ENCODE measurements around the gene ARHGAP24. TPM values are rescaled to one million over a fixed set of nuclear protein-coding genes. Genes with fewer than 3 reads are reported as not detected.
A peak's percentile ranks its signal among the peaks of the same experiment; 100 is the strongest.

The ARHGAP24 gene
- total RNA-seq, 1 experiment from 2014 or later = 1.5 TPM

DNA sequence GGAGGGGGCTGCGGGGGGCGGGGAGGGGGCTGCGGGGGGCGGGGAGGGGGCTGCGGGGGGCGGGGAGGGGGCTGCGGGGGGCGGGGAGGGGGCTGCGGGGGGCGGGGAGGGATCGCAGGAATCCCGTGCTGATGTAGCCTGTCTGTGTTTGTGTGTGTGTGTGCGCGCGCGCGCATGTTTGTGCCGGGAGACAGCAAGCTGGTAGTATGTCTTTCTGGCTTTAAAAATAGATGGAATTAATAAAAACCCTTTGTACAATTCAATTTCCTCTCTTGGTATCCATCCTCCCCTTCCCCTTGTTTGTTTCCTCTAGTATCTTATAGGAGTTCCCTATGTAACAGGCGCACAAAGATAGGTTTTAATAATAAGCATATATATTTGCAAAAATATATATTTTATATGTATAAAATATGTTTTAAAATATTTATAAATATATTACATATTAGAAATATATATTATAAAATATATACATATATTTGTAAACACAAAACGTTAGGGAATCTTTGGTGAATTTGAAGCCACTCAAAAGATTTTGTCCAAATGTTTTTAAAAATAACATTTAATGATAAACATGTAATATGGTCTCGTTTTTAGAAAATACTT, 782 bp downstream of the ARHGAP24 start:
- no peaks in the 10 kb centered on the region for H3K9me3 ChIP-seq
- peak overlapping the region; percentile 67 for H3K4me3 ChIP-seq
- peak; percentile 16 for DNase-seq
- no peaks in the 10 kb centered on the region for H3K27me3 ChIP-seq
- H3K36me3 ChIP-seq = no peaks in the 10 kb centered on the region

DNA sequence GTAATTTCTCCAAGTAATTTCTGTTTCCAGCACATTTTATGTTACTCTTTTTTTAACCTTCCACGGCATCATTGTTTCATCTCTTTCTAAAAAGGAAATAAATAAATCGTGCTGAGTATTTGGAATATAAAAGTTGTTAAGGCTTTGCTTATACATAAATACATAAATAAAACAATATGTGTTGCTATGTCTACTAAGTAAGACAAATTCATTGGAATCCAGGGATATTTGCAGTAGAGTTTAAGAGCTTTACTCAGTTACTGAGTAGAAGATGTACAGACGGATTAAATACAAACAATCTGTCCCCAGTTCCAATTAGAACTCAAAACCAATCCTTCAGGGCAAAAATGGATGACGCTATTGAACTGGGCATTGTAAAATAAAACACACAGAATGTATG, 1.4 kb downstream of the ARHGAP24 start:
- no peak for DNase-seq
- Histone ChIP-seq H3K4me3 (peak overlapping the region; percentile 67), H3K9me3 (no peaks in the 10 kb centered on the region), H3K27me3 (no peaks in the 10 kb centered on the region), H3K36me3 (no peaks in the 10 kb centered on the region)

DNA sequence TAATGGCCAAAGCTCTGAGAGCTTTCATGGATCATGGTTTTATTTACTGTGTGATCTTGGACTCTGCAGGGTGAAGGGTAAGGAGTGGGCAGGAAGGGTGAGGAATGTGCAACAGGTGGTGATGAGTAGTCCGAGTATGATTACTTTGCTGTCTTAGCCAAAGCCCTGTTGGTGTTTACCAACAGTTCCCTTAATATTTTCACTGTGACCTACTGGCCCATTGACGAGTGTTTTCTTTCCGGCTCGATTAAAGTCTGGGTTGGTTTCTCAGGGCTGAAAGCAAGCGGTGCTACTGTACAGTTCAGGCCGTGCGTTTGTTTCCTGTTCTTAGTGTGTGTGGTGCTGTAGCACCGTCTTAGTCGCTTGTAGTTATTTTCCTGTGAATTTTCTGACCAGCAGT, 2.6 kb downstream of the ARHGAP24 start:
- Histone ChIP-seq H3K27me3 (no peaks in the 10 kb centered on the region), H3K36me3 (no peaks in the 10 kb centered on the region), H3K9me3 (no peaks in the 10 kb centered on the region), H3K4me3 (no peak overlapping the region)
- peak; percentile 5 for DNase-seq

DNA sequence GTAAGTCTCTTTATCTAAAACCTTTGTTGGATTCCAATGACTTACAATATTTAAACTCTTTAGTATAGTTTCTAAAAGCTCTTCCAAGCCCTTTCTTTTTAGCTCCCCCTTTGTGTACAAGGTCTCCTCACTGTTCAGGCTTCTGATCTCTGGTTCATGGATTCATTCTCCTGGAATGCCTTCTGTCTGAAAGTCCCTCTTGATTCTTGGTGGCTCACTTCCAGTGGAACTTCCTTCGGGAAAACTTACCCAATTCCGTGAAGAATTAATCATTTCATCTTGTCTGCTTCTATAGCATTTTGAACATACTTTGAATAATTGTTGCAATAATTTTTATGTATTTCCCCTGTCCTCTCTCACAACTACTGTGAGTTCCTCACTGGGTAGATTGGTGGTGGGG, 3.6 kb downstream of the ARHGAP24 start:
- no peaks in the 10 kb centered on the region for H3K36me3 ChIP-seq
- H3K9me3 ChIP-seq = no peaks in the 10 kb centered on the region
- no peak overlapping the region for H3K4me3 ChIP-seq
- H3K27me3 ChIP-seq = no peaks in the 10 kb centered on the region
- DNase-seq = no peak

DNA sequence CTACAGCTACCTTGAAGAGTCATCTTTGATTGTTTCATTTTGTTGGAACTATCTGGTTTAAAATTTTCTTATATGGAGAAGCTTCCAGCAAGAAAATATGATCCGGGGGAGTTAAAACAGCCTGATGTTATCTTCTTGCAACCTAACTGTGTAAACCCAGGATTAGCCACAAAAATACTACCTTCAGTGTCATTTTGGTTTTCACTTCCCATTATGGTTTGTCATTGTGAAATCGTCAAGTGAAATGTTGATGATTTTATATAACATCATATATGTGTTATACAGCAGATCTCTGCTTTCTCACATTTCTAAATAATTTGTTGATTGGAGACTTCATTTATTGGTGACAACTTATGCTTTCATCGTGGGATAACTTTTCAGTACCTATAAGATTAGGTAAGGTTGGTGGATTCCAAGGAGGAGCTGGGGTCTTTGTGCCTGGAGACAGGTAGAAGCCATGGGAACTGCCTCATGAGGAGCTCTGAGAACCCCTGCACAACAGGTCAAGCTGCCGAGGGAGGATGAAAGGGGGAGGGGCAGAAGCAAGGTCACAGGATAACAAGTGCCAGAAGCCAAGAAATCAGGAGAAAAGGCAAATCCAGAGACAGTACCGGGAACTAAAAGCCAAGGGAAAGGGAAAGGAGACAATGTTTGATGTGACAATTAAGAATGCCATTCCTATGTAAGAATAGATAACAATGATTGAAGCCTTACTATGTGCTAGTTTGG, 7.2 kb downstream of the ARHGAP24 start:
- no peaks in the 10 kb centered on the region for H3K36me3 ChIP-seq
- no peak for DNase-seq
- no peak overlapping the region for H3K4me3 ChIP-seq
- no peaks in the 10 kb centered on the region for H3K27me3 ChIP-seq
- no peaks in the 10 kb centered on the region for H3K9me3 ChIP-seq

DNA sequence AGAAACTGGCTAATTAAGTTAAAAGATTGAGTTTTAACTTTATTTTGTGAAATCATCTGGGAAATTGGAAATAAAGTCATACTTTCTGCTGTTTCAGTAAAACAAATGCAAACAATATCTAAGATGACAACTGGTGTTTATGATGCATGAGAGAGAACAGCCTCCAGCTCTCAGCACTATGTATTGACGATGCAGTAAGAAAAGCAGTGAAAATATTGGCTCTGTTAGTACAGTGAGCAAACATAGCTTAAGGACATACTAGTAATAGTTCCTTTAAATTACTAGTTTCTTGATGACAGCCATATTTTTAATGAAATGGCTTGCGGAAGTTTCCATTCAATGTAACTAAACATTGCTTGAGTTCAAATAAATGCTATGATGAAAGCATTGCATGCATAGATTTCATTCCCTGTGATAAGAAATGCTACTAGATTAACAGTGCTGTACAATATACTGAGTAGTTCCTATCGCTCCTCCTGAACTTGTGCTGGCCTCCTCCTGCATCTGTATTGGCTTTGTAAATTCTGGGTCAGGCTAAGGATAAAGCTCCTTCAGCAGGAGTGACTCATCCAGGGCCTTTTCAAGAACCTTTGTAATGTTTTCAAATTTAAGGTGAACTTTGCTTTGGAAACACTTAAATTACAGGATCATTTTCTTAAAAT, 11.6 kb downstream of the ARHGAP24 start:
- no peak for DNase-seq
- Histone ChIP-seq H3K9me3 (no peaks in the 10 kb centered on the region), H3K27me3 (no peaks in the 10 kb centered on the region), H3K36me3 (no peaks in the 10 kb centered on the region), H3K4me3 (no peak overlapping the region)

DNA sequence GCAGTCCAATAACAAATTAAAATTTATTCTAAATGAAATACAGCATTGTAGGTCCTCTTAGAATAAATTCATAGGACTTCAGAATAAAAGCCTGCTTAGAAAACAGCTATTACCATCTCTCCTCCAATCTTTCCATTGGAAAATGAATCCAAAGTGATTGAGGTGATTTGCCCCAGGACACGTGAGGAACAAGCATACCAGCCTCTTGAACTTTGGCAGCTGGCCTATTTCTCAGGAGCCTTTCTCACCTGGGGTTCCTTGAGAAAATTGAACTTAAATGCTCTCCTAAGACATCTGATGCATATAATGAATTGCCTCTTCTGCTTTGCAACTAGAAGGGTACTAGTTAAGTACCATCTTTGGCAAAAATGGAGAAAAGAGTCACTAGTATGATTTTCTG, 13.5 kb downstream of the ARHGAP24 start:
- Histone ChIP-seq H3K36me3 (no peaks in the 10 kb centered on the region), H3K4me3 (no peak overlapping the region), H3K9me3 (no peaks in the 10 kb centered on the region), H3K27me3 (no peaks in the 10 kb centered on the region)
- DNase-seq = no peak

DNA sequence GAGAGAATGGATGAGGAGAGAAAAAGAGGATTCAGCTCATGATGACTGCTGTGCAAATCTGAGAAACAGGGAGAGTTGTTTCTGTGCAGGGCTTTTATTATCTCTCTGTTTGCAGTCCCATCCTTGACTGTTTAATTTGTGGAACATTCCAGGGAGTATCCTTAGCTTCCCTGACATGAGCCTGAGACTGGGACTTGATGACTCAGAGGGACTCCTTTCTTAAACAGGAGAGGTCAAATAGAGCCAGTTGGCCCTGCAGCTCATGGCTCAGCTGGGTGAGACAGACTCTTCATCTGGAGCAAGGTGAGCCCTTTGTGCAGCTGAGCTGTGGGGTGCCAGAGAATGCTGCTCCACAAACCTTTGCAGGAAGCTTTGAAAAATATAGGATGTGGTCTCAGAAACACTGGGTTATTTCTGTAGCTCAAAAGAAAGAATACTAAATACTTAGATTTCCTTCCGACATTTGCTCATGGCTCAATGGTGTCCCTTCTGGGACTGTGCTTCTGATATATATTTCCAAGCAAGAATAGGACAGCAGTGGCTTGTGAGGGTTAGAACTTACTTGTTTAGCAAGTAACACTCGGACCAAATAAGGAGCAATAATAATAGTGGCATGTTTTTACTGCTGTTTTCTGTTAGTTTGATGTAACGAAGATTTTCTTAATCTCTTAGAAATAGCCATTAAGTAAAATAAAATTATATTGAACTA, 14.5 kb downstream of the ARHGAP24 start:
- DNase-seq = no peak
- H3K27me3 ChIP-seq = no peaks in the 10 kb centered on the region
- H3K36me3 ChIP-seq = no peaks in the 10 kb centered on the region
- H3K4me3 ChIP-seq = no peak overlapping the region
- no peaks in the 10 kb centered on the region for H3K9me3 ChIP-seq

DNA sequence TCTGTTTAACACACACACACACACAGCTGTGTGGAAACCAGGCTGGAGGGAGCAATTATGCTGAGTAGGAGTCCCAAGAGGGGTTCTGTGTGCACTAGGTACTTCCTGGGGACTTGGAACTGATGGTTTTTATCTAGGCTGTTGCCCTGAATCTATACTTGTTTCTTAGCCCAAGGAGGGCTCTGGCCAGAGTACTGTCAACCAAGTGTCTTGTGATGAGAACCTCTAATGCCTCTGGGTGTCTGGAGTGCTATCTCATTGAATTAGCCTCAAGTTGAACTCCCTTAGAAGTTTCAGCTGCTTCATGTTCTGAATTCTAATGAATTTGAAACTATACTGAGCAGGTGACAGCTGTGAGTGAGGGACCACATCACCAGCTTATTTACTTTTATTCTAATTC, 16.6 kb downstream of the ARHGAP24 start:
- Histone ChIP-seq H3K4me3 (no peak overlapping the region), H3K27me3 (no peaks in the 10 kb centered on the region), H3K9me3 (no peaks in the 10 kb centered on the region), H3K36me3 (no peaks in the 10 kb centered on the region)
- DNase-seq = no peak

DNA sequence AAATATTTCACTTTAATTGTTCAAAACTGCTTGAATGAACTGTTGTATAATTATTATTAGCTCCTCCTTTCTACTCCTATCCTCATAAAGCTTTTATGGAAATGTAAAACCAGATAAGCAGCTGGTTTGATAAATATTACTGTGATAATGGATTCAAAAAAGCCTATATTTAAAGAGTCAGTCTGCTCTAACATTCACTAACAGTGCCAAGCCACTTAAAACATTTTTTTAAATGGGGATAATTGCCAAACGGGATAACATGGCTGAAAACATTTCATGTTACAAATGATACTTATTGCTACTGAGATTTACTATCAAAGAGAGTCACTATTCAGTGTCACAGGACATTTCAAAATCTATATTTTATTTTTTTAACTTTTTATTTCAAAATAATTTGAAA, 17.4 kb downstream of the ARHGAP24 start:
- DNase-seq = no peak
- Histone ChIP-seq H3K4me3 (no peak overlapping the region), H3K9me3 (no peaks in the 10 kb centered on the region), H3K27me3 (no peaks in the 10 kb centered on the region), H3K36me3 (no peaks in the 10 kb centered on the region)

DNA sequence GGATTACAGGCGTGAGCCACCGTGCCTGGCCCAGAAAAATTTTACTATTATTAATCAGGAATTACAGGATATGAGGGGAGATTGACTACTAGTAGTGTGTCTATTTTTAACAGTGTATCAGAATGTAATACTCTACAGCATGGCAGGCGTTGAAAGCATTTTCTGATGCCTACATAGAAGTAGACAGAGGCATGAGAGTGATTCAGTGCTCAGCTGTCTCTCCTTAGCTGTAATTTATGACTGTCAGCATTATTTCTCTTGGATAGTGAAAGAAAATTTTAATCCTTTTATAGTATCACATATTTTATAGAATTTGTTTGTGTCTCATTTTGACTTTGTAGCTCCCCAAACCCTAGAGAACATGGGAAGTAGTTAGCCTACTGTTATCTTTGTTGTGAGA, 20.7 kb downstream of the ARHGAP24 start:
- no peaks in the 10 kb centered on the region for H3K36me3 ChIP-seq
- DNase-seq = no peak
- no peak overlapping the region; the same call in 1 of the 2 replicates for H3K4me3 ChIP-seq
- no peaks in the 10 kb centered on the region for H3K27me3 ChIP-seq
- no peaks in the 10 kb centered on the region for H3K9me3 ChIP-seq

DNA sequence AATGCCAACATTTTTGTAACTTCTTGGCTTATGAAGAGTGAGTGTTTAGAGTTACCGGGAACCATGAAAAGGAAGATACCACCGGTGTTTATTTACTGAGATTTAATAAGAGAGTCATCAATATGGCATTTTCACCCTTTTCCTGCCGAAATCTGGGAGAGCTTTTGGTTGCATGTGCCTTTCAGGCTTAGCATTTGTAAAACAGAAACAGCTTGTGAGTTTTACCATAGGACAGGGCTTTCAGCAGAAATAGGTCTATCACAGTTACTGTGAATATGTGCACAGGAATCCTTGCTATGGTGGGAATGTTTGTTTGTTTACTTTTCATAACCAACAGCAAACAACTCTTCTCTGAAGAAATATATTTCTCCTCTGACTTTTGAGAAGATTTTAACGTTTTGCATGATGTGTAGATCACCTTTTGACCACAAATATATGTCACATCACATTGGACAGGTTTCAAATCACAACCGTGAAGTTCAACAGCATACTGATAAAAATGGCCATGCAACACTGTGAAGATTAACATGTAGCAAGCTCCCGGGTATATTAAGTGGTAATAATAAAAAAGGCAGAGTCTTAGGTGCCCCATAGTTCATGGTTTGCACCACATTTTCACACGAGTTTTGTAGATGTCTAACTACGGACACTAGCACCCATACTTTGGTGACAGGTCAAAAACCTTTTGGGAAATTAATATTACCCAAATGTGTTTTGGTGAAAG, 21.3 kb downstream of the ARHGAP24 start:
- H3K9me3 ChIP-seq = no peaks in the 10 kb centered on the region
- no peaks in the 10 kb centered on the region for H3K27me3 ChIP-seq
- DNase-seq = peak; percentile 28
- no peaks in the 10 kb centered on the region for H3K36me3 ChIP-seq
- H3K4me3 ChIP-seq = no peak overlapping the region

DNA sequence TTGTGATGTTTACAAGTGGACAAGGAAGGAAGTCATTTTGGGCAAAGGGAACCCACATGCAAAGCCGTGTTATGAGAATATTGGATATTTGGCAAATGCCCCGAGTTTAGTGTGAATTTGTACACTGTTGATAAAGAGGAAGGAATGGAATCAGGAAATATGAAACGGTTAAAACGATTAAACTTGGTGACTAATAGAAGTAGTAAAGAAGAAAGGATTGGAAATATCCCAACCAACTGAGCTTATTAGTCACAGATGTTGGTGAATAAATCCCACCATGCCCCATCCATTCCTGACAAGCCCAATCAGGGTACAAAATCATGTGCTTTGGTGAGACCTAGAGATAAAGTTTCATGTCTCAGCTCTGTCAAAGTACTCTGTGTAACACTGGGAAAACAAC, 22.0 kb downstream of the ARHGAP24 start:
- no peak for DNase-seq
- Histone ChIP-seq H3K27me3 (no peaks in the 10 kb centered on the region), H3K36me3 (no peaks in the 10 kb centered on the region), H3K4me3 (no peak overlapping the region), H3K9me3 (no peaks in the 10 kb centered on the region)

DNA sequence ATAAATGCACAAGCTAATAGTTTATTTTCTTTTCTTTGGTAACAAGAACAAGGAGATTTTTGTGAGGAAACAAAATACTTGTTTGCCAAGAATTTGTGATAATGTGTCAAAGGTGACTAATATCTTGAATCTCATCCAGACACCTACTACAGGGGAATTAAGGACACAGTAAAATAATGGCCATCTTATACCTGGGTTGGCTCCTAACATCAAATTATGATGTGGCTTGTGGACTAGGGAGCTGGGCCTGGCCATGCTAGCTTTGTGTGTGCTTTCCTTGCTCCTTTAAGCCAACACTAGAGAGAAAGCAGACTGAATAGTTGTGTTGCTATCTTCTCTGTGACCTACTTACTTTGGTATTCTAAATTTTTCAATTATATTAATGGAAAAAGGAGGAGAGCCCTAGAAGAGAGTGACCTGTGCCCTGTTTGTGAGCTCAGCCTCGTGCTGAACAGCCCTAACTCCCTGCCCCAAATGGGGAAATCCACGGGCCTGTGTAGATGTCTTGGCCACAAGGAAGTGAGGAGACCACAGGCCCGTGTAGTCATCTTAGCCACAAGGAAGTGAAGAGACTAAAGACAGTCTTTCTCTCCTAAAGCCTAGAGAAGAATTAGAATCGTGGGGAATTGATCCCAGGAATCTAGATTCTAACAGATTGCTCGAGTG, 23.3 kb downstream of the ARHGAP24 start:
- Histone ChIP-seq H3K36me3 (no peaks in the 10 kb centered on the region), H3K27me3 (no peaks in the 10 kb centered on the region), H3K4me3 (no peak overlapping the region), H3K9me3 (no peaks in the 10 kb centered on the region)
- DNase-seq = peak; percentile 56

DNA sequence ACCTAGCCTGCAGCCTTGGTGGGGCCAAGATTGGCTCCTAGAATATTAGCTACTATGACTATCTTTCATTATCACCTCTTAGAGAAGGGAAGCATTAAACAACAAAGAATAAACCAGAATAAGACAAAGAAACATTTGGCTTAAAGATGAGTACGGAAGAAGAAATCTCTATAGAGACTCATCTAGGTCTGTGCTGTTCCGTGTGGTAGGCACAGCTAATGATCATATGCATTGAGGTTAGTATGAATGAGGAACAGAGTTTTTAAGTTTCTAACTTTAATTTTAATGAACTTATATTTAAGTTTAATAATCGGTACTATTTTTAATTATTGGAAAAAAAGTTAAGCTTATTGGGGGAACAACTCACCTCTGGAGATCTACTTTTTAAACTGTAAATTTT, 24.6 kb downstream of the ARHGAP24 start:
- DNase-seq = no peak
- Histone ChIP-seq H3K27me3 (no peaks in the 10 kb centered on the region), H3K36me3 (no peaks in the 10 kb centered on the region), H3K9me3 (no peaks in the 10 kb centered on the region), H3K4me3 (no peak overlapping the region)

DNA sequence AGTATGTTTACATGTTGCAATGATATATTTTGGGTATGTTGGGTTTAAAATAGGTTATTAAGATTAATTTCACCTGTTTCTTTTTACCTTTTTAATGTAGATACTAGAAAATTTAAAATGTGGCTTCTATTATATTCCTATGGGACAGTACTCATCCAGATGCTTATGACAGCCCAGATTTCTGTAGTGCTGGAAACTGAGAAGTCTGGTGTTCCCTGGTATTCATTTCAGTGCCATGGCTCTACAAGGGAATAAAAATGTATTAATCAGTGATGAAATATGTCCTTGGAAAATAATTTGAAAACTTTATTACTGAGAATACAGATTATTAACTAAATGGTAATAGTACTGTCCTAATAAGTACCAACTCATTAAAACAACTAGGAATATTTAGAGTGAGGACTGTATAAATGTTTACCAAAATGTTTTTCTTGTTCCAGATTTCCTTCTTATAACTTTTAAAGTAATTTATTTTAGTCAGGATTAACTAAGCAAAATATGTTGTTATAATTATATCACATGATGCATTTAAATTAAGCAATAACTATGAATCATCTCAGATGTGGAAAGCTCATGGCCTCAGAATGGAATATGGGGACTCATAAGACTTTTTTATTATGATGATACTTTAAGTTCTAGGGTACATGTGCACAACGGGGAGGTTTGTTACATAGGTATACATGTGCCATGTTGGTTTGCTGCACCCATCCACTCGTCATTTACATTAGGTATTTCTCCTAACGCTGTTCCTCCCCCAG, 25.3 kb downstream of the ARHGAP24 start:
- Histone ChIP-seq H3K4me3 (no peak overlapping the region), H3K27me3 (no peaks in the 10 kb centered on the region), H3K9me3 (no peaks in the 10 kb centered on the region), H3K36me3 (no peaks in the 10 kb centered on the region)
- DNase-seq = no peak

Data from MG63 (cell line).